NCI-H748 treated with DMSO at 0.1 percent for 48 hours (cell line): ENCODE measurements around the gene IL12B.
"Not testable (repeated sequence)": the region's sequence is repeated elsewhere in the genome, so short reads cannot be mapped to it uniquely, and the experiment has no call there.

Source experiments
- DNase-seq: peaks from one replicate; lab custom pipeline; 2025; lab: John Stamatoyannopoulos, UW

The IL12B gene

GRCh38 chr5:159290741-159291140, 39.5 kb downstream of the IL12B start:
- DNase-seq = no peak

- DNase-seq = peak; percentile 3
Observed at GRCh38 chr5:159286420-159287035, 43.8 kb downstream of the IL12B start.

- no peak for DNase-seq
Observed at GRCh38 chr5:159274676-159275075, 55.6 kb downstream of the IL12B start.

GRCh38 chr5:159273923-159274322, 56.4 kb downstream of the IL12B start:
- DNase-seq = no peak

GRCh38 chr5:159269723-159270122, 60.6 kb downstream of the IL12B start:
- no peak for DNase-seq

GRCh38 chr5:159266764-159267163, 63.5 kb downstream of the IL12B start:
- DNase-seq = not testable (repeated sequence)
